SK-N-SH treated with all-trans-retinoic acid at 6 μM for 48 hours (cell line): ENCODE results near the gene BAG1.

Source experiments
- ATAC-seq: fragments of 200-7000 bp; cut with Tn5 transposase; 3 replicates; pipeline ENCODE4 v1.9.1; 2020; ENCODE audit warnings: mild to moderate bottlenecking, moderate library complexity
- BACH2 ChIP-seq: fragments of 250-450 bp; sonication (Bioruptor Pico); IDR thresholded peaks from 2 replicates; pipeline ENCODE4 v1.9.0; 2021; ENCODE audit warnings: mild to moderate bottlenecking, borderline replicate concordance
- CREB5 ChIP-seq: fragments of 250-450 bp; sonication (Bioruptor Pico); IDR thresholded peaks from 2 replicates; pipeline ENCODE4 v1.5.1; 2020; ENCODE audit warnings: low read depth, mild to moderate bottlenecking, moderate library complexity
- CSDC2 ChIP-seq: fragments of 250-450 bp; sonication (Bioruptor Pico); IDR thresholded peaks from 2 replicates; pipeline ENCODE4 v1.5.0; 2020; ENCODE audit warnings: mild to moderate bottlenecking, moderate library complexity
- CSRNP3 ChIP-seq: fragments of 250-450 bp; sonication (Bioruptor Pico); IDR thresholded peaks from 2 replicates; pipeline ENCODE4 v1.5.1; 2021; ENCODE audit warnings: mild to moderate bottlenecking, moderate library complexity
- GLIS3 ChIP-seq: fragments of 250-450 bp; sonication (Bioruptor Pico); IDR thresholded peaks from 2 replicates; pipeline ENCODE4 v1.5.0; 2020; ENCODE audit warnings: mild to moderate bottlenecking, moderate library complexity
- ISL1 ChIP-seq: fragments of 250-450 bp; sonication (Bioruptor Pico); IDR thresholded peaks from 2 replicates; pipeline ENCODE4 v2.1.2; 2022; ENCODE audit warnings: mild to moderate bottlenecking, moderate library complexity
- OSR1 ChIP-seq: fragments of 250-450 bp; sonication (Bioruptor Pico); IDR thresholded peaks from 2 replicates; pipeline ENCODE4 v1.8.0; 2022; ENCODE audit warnings: moderate library complexity, mild to moderate bottlenecking, inconsistent platforms
- PATZ1 ChIP-seq: fragments of 250-450 bp; sonication (Bioruptor Pico); IDR thresholded peaks from 2 replicates; pipeline ENCODE4 v1.8.0; 2020; ENCODE audit warnings: mild to moderate bottlenecking, moderate library complexity, borderline replicate concordance
- POU6F1 ChIP-seq: fragments of 250-450 bp; sonication (Bioruptor Pico); IDR thresholded peaks from 2 replicates; pipeline ENCODE4 v1.8.0; 2021; ENCODE audit warnings: low read depth, mild to moderate bottlenecking, moderate library complexity, borderline replicate concordance
- PPARA ChIP-seq: fragments of 250-450 bp; sonication (Bioruptor Pico); IDR thresholded peaks from 2 replicates; pipeline ENCODE4 v1.5.0; 2020; ENCODE audit warnings: mild to moderate bottlenecking, borderline replicate concordance
- RARB ChIP-seq: fragments of 250-450 bp; sonication (Bioruptor Pico); IDR thresholded peaks from 2 replicates; pipeline ENCODE4 v1.8.0; 2021; ENCODE audit warnings: mild to moderate bottlenecking, moderate library complexity
- SNAI2 ChIP-seq: fragments of 250-450 bp; sonication (Bioruptor Pico); IDR thresholded peaks from 2 replicates; pipeline ENCODE4 v1.5.0; 2020; ENCODE audit warnings: mild to moderate bottlenecking, moderate library complexity
- TCF4 ChIP-seq: fragments of 250-450 bp; sonication (Bioruptor Pico); IDR thresholded peaks from 2 replicates; pipeline ENCODE4 v1.8.0; 2021; ENCODE audit warnings: mild to moderate bottlenecking, moderate library complexity, borderline replicate concordance
- TOX ChIP-seq: fragments of 250-450 bp; sonication (Bioruptor Pico); IDR thresholded peaks from 2 replicates; pipeline ENCODE4 v1.8.0; 2021; ENCODE audit warnings: mild to moderate bottlenecking, moderate library complexity, borderline replicate concordance
- TSHZ2 ChIP-seq: fragments of 250-450 bp; sonication (Bioruptor Pico); IDR thresholded peaks from 2 replicates; pipeline ENCODE4 v1.5.0; 2020; ENCODE audit warnings: mild to moderate bottlenecking, moderate library complexity
- ZC3H10 ChIP-seq: fragments of 250-450 bp; sonication (Bioruptor Pico); IDR thresholded peaks from 2 replicates; pipeline ENCODE4 v1.5.1; 2021; ENCODE audit warnings: mild to moderate bottlenecking, moderate library complexity
- ZFP3 ChIP-seq: fragments of 250-450 bp; sonication (Bioruptor Pico); IDR thresholded peaks from 2 replicates; pipeline ENCODE4 v1.5.0; 2020; ENCODE audit warnings: mild to moderate bottlenecking, moderate library complexity
- ZFP30 ChIP-seq: fragments of 450-650 bp; formaldehyde crosslinking; IDR thresholded peaks from 2 replicates; pipeline ENCODE4 v1.5.0; 2022; ENCODE audit warnings: mild to moderate bottlenecking, moderate library complexity
- ZNF565 ChIP-seq: fragments of 450-650 bp; formaldehyde crosslinking; conservative IDR thresholded peaks from 2 replicates; pipeline ENCODE4 v1.5.0; 2020; ENCODE audit warnings: low read depth, mild to moderate bottlenecking, moderate library complexity
- ZNF70 ChIP-seq: fragments of 450-650 bp; formaldehyde crosslinking; IDR thresholded peaks from 2 replicates; pipeline ENCODE4 v1.5.0; 2020; ENCODE audit warnings: mild to moderate bottlenecking, moderate library complexity
- ZNF8 ChIP-seq: fragments of 450-650 bp; formaldehyde crosslinking; IDR thresholded peaks from 2 replicates; pipeline ENCODE4 v1.5.0; 2020; ENCODE audit warnings: mild to moderate bottlenecking, moderate library complexity

Gene BAG1

GRCh38 chr9:33310748-33311147 lies 46.2 kb upstream of the BAG1 start (continued):
- TF ChIP-seq TSHZ2 (no peak), SNAI2 (CRISPR knock-in tag) (no peak), CSDC2 (CRISPR knock-in tag) (no peak)
- TF ChIP-seq, all 23 proteins: peak for 0

- ATAC-seq: no peak
- TF ChIP-seq ZNF565 (no peak), CSDC2 (CRISPR knock-in tag) (no peak), ZFP3 (no peak), RARB (no peak), TCF4 (CRISPR knock-in tag) (no peak), GLIS3 (CRISPR knock-in tag) (no peak), CSRNP3 (no peak), ZFP30 (no peak), TSHZ2 (no peak), TOX (CRISPR knock-in tag) (no peak), ZNF70 (CRISPR knock-in tag) (no peak), ZC3H10 (CRISPR knock-in tag) (no peak)
- TF ChIP-seq, all 23 proteins: peak for 0
These were observed 45.4 kb upstream of the BAG1 start for GRCh38 chr9:33309903-33310302.

- ATAC-seq: no peak
- TF ChIP-seq ZNF565 (no peak), POU6F1 (CRISPR knock-in tag) (no peak), RARB (no peak), GLIS3 (CRISPR knock-in tag) (no peak), SNAI2 (CRISPR knock-in tag) (no peak), OSR1 (CRISPR knock-in tag) (no peak), CSDC2 (CRISPR knock-in tag) (no peak), ZFP30 (no peak), BACH2 (CRISPR knock-in tag) (no peak), CREB5 (no peak), PATZ1 (CRISPR knock-in tag) (no peak), TCF4 (CRISPR knock-in tag) (no peak), ZC3H10 (CRISPR knock-in tag) (no peak), CSRNP3 (no peak), ZNF8 (no peak), PPARA (no peak), ZNF70 (CRISPR knock-in tag) (no peak), ISL1 (CRISPR knock-in tag) (no peak)
These were observed 42.6 kb upstream of the BAG1 start for GRCh38 chr9:33307067-33307466.
